GM12875 (cell line): ENCODE data around the gene PML.

Source experiments
- H3K4me3 ChIP-seq: one replicate; pipeline ENCODE4 v1.5.1; 2011; ENCODE audit warnings: low read depth, low read length, control low read depth
- TF ChIP-seq, protein P1 (sequence below): IDR thresholded peaks from 2 replicates; pipeline ENCODE4 v1.5.1; 2011; ENCODE audit warnings: low read depth, mild to moderate bottlenecking, control low read depth, inconsistent platforms, low read length, moderate library complexity, borderline replicate concordance; ENCODE audit not compliant: insufficient read depth

The PML gene

DNA sequence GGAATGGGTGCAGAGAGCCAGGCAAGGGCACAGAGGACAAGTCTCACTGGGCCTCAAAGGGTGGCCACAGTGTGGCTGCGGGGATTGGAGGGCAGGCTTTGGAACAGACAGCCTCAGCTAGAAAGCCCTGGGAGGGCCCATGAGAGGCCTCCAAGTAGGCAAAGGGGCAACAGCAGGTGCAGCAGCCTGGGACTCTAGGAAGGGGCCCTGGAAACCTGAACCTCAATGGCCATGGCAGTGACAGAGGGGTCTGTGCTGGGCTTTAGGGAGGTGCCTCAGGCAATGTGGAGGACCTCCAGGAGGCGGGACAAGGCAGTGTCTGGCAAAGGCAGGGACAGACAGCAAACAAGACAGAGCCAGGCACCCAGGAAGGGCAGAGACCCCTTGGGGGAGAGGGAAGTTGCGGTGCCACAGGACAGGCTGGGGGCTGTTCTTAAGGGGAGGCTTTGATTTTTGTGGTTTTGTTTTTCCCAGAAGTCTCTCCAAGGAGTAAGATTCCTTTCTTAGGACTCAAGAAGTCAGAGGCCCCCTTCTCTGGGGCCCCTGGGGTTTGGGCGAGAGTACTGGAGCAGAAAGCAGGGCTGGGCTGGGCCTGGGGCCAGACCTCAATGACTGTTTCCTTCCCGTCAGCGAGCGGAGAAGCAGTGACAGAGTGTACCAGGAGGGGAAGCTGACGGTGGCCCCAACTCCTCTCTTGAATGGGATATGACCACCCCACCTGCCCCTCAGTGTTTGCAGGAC lies 12.1 kb upstream of the PML start:
- TF ChIP-seq, protein P1, sequence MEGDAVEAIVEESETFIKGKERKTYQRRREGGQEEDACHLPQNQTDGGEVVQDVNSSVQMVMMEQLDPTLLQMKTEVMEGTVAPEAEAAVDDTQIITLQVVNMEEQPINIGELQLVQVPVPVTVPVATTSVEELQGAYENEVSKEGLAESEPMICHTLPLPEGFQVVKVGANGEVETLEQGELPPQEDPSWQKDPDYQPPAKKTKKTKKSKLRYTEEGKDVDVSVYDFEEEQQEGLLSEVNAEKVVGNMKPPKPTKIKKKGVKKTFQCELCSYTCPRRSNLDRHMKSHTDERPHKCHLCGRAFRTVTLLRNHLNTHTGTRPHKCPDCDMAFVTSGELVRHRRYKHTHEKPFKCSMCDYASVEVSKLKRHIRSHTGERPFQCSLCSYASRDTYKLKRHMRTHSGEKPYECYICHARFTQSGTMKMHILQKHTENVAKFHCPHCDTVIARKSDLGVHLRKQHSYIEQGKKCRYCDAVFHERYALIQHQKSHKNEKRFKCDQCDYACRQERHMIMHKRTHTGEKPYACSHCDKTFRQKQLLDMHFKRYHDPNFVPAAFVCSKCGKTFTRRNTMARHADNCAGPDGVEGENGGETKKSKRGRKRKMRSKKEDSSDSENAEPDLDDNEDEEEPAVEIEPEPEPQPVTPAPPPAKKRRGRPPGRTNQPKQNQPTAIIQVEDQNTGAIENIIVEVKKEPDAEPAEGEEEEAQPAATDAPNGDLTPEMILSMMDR, result no peak
- no peak overlapping the region for H3K4me3 ChIP-seq

DNA sequence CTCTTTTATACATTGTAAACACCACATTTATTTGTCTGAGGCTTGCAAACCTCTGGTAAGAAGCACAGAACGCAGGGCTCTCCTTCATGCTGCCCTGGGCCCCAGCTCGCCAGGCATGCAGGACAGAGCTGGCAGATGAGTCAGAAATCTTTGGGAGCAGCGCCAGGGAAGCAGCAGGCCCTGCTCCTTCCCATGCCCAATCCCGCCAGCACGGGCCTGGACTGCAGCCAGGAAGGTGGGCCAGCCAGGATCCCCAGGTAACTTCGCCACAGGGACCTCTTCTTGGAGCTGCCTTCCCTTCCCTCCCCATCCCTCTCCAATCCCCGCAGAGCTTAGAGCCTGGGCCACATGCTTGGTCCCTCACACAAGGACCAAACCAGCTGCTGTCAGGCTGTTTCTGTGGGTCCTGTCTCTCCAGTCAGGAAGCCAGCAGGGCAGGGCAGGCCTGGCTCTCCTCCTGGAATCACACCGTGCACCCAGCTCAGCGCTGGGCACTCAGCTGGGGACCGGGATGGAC lies 11.2 kb upstream of the PML start:
- H3K4me3 ChIP-seq, result no peak overlapping the region
- TF ChIP-seq, protein P1, result no peak

DNA sequence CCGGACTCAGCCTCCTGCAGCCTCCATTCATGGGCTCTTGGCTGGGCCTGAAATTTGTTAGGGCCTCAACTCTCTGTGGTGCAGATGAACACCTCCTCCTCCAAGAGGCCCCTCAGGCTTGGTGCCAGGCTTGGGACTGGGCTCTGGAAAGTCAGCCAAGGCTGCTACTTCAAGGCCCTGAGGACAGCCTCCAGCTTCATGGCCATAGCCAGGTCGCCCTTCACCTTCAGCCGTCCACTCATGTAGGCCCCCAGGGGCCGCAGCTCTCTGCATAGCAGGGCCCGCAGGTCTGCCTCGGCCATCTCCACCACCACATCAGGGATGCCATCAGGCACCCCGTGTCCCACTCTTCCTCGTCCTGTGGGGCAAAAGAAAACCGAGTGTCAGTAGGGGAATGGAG lies 10.7 kb upstream of the PML start:
- TF ChIP-seq, protein P1, result no peak
- no peak overlapping the region for H3K4me3 ChIP-seq

DNA sequence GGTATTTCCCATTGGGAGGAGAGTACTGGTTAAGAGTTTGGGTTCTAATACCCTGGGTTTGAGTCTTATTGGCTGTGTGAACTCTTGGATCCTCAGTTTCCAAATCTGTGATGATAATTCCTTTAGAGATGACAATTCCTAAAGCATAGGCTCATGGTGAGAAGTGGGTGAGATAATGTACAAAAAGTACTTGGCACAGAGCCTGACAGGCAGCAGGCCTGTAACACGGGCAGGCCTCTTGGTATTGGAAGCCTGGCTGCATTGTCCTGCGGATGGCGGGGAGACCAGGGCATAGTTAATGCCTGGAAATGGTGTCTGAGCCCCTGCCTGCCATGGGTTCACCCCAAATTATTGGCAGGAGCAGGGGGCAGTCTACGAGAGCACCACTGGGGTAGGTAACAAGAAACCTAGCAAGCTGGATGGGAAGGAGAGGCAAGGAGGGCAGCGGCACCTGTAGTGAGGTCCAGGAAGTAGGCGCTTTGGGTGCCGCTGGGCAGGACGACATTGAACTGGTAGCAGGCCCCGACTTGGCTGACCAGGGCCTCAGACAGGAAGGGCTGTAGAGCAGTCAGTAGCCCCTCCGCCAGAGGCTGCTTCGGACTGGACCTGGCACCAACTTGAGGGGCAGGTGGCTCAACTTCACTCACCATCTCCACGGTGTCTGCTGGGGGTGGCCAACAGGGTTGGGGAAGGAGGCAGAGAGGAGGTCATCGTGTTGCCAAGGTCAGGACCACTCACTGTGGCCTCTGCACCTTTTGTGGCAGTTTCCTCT lies 10.1 kb upstream of the PML start:
- TF ChIP-seq, protein P1, result no peak
- no peak overlapping the region for H3K4me3 ChIP-seq

DNA sequence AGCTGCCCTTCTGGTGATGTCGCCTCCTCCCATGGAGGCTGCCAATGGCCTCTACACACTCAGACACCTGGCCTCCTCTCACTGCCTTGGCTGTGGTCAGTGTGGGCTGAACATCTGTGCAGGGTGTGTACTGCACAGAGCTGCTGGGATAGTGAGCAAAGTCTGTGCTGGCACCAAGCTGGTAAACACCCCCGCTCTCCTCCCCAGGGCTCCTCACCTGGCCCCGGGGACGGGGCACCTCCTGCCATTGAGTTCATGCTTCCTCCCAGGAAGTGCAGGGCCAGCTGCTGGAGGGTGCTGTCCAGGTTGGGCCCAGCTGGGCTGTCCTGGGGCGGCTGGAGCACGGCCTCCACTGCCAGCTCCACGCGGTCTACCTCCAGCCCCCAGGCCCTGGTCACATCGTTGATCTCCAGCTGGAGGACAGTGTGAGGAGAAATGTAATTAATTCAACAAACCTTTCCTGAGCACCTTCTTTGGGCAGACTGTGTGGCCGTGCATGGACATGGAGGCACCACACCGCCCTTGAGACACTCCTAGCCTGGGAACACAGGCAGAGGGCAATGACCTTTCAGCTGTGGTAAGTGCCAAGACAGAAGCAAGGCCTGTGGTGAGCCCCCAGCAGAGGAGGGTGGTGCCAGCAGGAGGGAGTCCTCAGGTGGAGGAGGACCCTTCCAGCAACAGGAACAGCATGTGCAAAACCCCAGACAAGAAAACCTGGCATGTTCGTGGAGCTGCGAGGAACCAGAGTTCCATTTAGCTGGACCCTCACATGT lies 9.2 kb upstream of the PML start:
- TF ChIP-seq, protein P1, result no peak
- H3K4me3 ChIP-seq, result no peak overlapping the region

DNA sequence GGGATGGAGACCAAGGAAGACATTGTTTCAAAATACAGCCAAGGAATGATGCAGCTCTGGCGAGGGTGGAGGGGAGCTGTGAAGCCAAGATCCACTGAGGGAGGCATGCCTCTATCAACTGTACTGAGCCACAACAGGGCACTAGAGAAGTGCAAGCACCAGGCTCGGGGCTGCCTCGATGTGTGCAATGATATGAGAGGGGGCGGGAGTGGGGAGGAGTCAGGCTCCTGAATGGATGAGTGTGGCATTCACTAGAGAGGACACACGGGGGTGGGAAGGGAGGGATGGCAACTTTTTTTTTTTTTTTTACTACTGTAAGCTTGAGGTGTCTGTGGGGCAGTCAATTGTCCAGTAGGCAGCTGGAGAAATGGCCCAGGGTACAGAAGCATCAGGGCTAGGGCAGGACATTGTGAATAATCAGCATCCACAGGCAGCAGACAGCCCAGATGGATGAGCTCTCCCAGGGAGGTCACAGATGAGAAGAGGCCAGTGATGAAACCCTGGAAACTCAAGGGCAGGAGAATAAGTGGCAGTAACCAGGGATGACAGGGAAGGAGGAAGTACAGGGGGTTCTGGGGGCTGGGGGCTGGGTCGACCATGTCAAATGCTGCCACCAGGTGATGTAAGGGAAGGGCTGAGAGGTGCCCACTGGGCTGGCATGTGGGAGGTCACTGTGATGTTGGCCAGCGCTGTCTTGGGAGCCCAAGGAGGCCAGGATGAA lies 8.3 kb upstream of the PML start:
- TF ChIP-seq, protein P1, result no peak
- H3K4me3 ChIP-seq, result no peak overlapping the region
